OCI-LY7 (cell line): ENCODE results near the gene DIAPH2.

ENCODE experiments used
- EZH2phosphoT487 ChIP-seq: fragments of 200-600 bp; sonication (generic); IDR thresholded peaks from 2 replicates; pipeline ENCODE4 v1.6.1; 2018; ENCODE audit warnings: low read depth, borderline replicate concordance, mild to moderate bottlenecking, mixed run types, antibody characterized with exemption, low read length, moderate library complexity, mixed read lengths
- TF ChIP-seq, protein P1 (sequence below): fragments of 200-600 bp; sonication (generic); conservative IDR thresholded peaks from 2 replicates; pipeline ENCODE4 v1.5.1; 2014; ENCODE audit warnings: mild to moderate bottlenecking, antibody characterized with exemption, low read length, moderate library complexity, mixed read lengths

DNA sequence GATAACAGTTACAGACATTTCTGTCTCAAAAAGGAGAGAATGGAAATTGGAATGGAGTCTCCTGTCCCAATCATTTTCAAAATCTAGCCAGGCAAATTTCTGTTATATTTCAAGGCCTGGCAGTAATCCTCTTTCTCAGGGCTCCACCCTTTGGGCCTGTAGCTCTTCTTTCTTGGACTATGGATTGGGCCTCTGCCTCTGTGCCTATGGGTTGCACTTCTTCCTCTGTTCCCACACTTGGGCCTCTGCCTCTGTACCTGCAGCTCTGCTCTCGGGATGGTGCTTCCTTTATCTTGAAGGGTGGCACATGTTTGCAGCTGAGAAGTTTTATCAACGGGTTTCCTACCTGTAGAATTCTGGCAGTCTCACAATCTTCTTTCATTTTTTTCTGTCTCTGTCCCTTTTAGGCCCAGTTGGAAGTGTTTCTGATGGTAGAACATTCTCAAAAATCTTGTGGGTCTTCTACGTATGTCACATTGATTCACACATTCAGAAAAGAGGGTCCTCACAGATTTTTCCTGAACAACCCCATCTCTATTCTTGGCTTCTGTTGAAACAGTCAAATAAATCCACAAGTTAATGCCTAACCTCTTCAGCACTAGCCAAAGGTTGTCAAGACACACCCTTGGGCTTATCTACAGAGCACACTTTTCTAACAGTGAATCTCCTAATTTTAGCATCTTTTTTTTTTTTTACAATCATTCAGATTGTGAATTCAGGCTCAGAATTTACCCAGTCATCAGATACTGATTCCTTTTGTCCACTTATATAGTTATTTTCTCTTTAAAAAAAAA is 918.0 kb downstream of the DIAPH2 start:
- TF ChIP-seq EZH2phosphoT487, result no peak
- TF ChIP-seq, protein P1, sequence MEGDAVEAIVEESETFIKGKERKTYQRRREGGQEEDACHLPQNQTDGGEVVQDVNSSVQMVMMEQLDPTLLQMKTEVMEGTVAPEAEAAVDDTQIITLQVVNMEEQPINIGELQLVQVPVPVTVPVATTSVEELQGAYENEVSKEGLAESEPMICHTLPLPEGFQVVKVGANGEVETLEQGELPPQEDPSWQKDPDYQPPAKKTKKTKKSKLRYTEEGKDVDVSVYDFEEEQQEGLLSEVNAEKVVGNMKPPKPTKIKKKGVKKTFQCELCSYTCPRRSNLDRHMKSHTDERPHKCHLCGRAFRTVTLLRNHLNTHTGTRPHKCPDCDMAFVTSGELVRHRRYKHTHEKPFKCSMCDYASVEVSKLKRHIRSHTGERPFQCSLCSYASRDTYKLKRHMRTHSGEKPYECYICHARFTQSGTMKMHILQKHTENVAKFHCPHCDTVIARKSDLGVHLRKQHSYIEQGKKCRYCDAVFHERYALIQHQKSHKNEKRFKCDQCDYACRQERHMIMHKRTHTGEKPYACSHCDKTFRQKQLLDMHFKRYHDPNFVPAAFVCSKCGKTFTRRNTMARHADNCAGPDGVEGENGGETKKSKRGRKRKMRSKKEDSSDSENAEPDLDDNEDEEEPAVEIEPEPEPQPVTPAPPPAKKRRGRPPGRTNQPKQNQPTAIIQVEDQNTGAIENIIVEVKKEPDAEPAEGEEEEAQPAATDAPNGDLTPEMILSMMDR, result no peak
